Ovary (tissue), 3 donors: Measurements from ENCODE around the gene TFDP1.
"Not testable (repeated sequence)": the region's sequence is repeated elsewhere in the genome, so short reads cannot be mapped to it uniquely, and the experiment has no call there.

ENCODE experiments used
- EP300 ChIP-seq: sonication (generic); formaldehyde crosslinking; IDR thresholded peaks from one replicate; pipeline ENCODE4 v1.6.1; 2017; ENCODE audit warnings: antibody characterized with exemption
- POLR2A ChIP-seq: fragments of 450-650 bp; IDR thresholded peaks from one replicate; pipeline ENCODE4 v1.6.1; 2017; ENCODE audit warnings: antibody characterized with exemption, mild to moderate bottlenecking, moderate library complexity
- TF ChIP-seq, protein P1 (sequence below), 3 donors: fragments of 450-650 bp in 2 of 3; fragments of 200-600 bp in 1 of 3; IDR thresholded peaks; one replicate each; pipeline versions ENCODE4 v1.5.1 to v1.8.0; 2016 to 2022; ENCODE audit warnings: antibody characterized with exemption in 3 of 3, mild to moderate bottlenecking in 1 of 3
- donor health status: DM: no; HTN: no; CAD: no.

DNA sequence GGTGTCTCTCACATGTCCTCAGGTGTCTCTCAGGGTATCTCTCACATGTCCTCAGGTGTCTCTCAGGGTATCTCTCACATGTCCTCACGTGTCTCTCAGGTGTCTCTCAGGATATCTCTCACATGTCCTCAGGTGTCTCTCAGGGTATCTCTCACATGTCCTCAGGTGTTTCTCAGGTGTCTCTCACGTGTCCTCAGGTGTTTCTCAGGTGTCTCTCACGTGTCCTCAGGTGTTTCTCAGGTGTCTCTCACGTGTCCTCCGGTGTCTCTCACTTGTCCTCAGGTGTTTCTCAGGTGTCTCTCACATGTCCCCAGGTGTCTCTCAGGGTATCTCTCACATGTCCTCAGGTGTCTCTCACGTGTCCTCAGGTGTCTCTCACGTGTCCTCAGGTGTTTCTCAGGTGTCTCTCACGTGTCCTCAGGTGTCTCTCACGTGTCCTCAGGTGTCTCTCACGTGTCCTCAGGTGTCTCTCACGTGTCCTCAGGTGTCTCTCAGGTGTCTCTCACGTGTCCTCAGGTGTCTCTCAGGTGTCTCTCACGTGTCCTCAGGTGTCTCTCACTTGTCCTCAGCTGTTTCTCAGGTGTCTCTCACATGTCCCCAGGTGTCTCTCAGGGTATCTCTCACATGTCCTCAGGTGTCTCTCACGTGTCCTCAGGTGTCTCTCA, 40.2 kb downstream of the TFDP1 start:
- not testable (repeated sequence) for TF ChIP-seq POLR2A, EP300
- TF ChIP-seq, protein P1, sequence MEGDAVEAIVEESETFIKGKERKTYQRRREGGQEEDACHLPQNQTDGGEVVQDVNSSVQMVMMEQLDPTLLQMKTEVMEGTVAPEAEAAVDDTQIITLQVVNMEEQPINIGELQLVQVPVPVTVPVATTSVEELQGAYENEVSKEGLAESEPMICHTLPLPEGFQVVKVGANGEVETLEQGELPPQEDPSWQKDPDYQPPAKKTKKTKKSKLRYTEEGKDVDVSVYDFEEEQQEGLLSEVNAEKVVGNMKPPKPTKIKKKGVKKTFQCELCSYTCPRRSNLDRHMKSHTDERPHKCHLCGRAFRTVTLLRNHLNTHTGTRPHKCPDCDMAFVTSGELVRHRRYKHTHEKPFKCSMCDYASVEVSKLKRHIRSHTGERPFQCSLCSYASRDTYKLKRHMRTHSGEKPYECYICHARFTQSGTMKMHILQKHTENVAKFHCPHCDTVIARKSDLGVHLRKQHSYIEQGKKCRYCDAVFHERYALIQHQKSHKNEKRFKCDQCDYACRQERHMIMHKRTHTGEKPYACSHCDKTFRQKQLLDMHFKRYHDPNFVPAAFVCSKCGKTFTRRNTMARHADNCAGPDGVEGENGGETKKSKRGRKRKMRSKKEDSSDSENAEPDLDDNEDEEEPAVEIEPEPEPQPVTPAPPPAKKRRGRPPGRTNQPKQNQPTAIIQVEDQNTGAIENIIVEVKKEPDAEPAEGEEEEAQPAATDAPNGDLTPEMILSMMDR (IDR thresholded peaks at IDR 0.05): not testable (repeated sequence)
